H1 (cell line): Measurements from ENCODE around the gene SLC19A1. TPM values are rescaled to one million over a fixed set of nuclear protein-coding genes. Genes with fewer than 3 reads are reported as not detected.

ENCODE experiments used
- CTCF ChIA-PET: fragments of 300-600 bp; sonication (Branson Sonifier 250); formaldehyde crosslinking; loops from one replicate; lab custom pipeline; 2021; ENCODE audit not compliant: partially characterized antibody; lab: Charles Lee
- POLR2A ChIA-PET: fragments of 300-600 bp; sonication (Branson Sonifier 250); formaldehyde crosslinking; loops from one replicate; lab custom pipeline; 2021; ENCODE audit warnings: inconsistent platforms; ENCODE audit not compliant: partially characterized antibody; lab: Charles Lee
- DNase-seq, 2 experiments: peaks; one replicate each; pipeline versions ENCODE4 v3.0.0 to v3.0.0-alpha.2; 2010 to 2022; ENCODE audit warnings: low spot score in 2 of 2, low read depth in 1 of 2, mixed read lengths in 1 of 2
- FAIRE-seq: peaks from 2 replicates; lab custom pipeline; 2011; peaks lifted over from hg19 to GRCh38; lab: Jason Lieb, UNC
- H2AFZ ChIP-seq: 2 replicates; pipeline ENCODE4 v1.8.1; 2012; ENCODE audit warnings: low read length, inconsistent platforms
- H2AK5ac ChIP-seq: 2 replicates; pipeline ENCODE4 v1.6.1; 2013; ENCODE audit warnings: low read depth, low read length
- H2BK120ac ChIP-seq: replicated peaks from 2 replicates; pipeline ENCODE3; 2013; ENCODE audit warnings: low read depth, low read length, inconsistent platforms
- H2BK12ac ChIP-seq: 2 replicates; pipeline ENCODE4 v1.6.1; 2013; ENCODE audit warnings: low read depth, low read length
- H2BK15ac ChIP-seq: 2 replicates; pipeline ENCODE4 v1.6.1; 2013; ENCODE audit warnings: low read length
- H2BK20ac ChIP-seq: 2 replicates; pipeline ENCODE4 v1.6.1; 2013; ENCODE audit warnings: low read length
- H2BK5ac ChIP-seq: 2 replicates; pipeline ENCODE4 v1.6.1; 2013; ENCODE audit warnings: low read depth, low read length
- H3K14ac ChIP-seq: 2 replicates; pipeline ENCODE4 v1.6.1; 2013; ENCODE audit warnings: inconsistent platforms; ENCODE audit not compliant: insufficient read length
- H3K18ac ChIP-seq: 2 replicates; pipeline ENCODE4 v1.6.1; 2013; ENCODE audit warnings: low read length; ENCODE audit errors: extremely low read depth
- H3K23ac ChIP-seq: 2 replicates; pipeline ENCODE4 v1.6.1; 2013; ENCODE audit warnings: inconsistent platforms; ENCODE audit not compliant: insufficient read length
- H3K23me2 ChIP-seq: 2 replicates; pipeline ENCODE4 v1.6.1; 2013; ENCODE audit warnings: low read depth, low read length
- H3K27ac ChIP-seq: 2 replicates; pipeline ENCODE4 v1.6.1; 2011; ENCODE audit warnings: low read depth, low read length, inconsistent platforms
- H3K27me3 ChIP-seq, 4 experiments: replicated peaks in 1 of 4; 1 replicate in 1 of 4; 2 replicates in 3 of 4; pipeline versions ENCODE4 v1.6.1 to v1.8.1; 2011 to 2013; ENCODE audit warnings: low read length in 3 of 4, mild to moderate bottlenecking in 3 of 4, inconsistent platforms in 2 of 4, mixed read lengths in 2 of 4, moderate library complexity in 1 of 4; ENCODE audit not compliant: control insufficient read depth in 3 of 4, insufficient read depth in 3 of 4; ENCODE audit errors: extremely low read depth in 1 of 4
- H3K36me3 ChIP-seq, 4 experiments: 2 replicates each; pipeline versions ENCODE4 v1.6.1 to v1.8.1; 2011 to 2013; ENCODE audit warnings: mild to moderate bottlenecking in 4 of 4, low read length in 3 of 4, moderate library complexity in 2 of 4, control low read depth in 1 of 4, inconsistent platforms in 1 of 4; ENCODE audit not compliant: insufficient read depth in 4 of 4, control insufficient read depth in 2 of 4
- H3K4ac ChIP-seq: replicated peaks from 2 replicates; pipeline ENCODE3; 2013; ENCODE audit warnings: low read length, low read depth, mixed read lengths, inconsistent platforms; ENCODE audit not compliant: insufficient read length
- H3K4me1 ChIP-seq, 4 experiments: replicated peaks in 1 of 4; 1 replicate in 1 of 4; 2 replicates in 3 of 4; pipeline versions ENCODE4 v1.6.1 to v1.8.1; 2011 to 2013; ENCODE audit warnings: low read length in 3 of 4, inconsistent platforms in 2 of 4, mixed read lengths in 1 of 4; ENCODE audit not compliant: insufficient read depth in 4 of 4, control insufficient read depth in 3 of 4
- H3K4me2 ChIP-seq, 2 experiments: 2 replicates each; pipeline versions ENCODE4 v1.6.1 to v1.8.1; 2011 to 2013; ENCODE audit warnings: low read depth in 2 of 2, low read length in 2 of 2, control low read depth in 1 of 2, inconsistent platforms in 1 of 2, mild to moderate bottlenecking in 1 of 2; ENCODE audit not compliant: insufficient read depth in 1 of 2
- H3K4me3 ChIP-seq, 4 experiments: fragments of 200-600, 300-600 bp in 1 of 4; sonication (generic), shearing (Covaris generic), sonication (Bioruptor Twin) in 1 of 4; 2 replicates each; pipeline versions ENCODE4 v1.5.1 to v1.8.1; 2011 to 2016; ENCODE audit warnings: low read length in 4 of 4, low read depth in 3 of 4, control low read depth in 2 of 4, inconsistent platforms in 2 of 4, mild to moderate bottlenecking in 2 of 4, mixed read lengths in 1 of 4, moderate library complexity in 1 of 4; ENCODE audit not compliant: insufficient read depth in 2 of 4; ENCODE audit errors: extremely low read depth in 1 of 4
- H3K56ac ChIP-seq: replicated peaks from 2 replicates; pipeline ENCODE3; 2013; ENCODE audit warnings: low read depth, mild to moderate bottlenecking, mixed read lengths, low read length, inconsistent platforms; ENCODE audit not compliant: insufficient read length
- H3K79me1 ChIP-seq: 2 replicates; pipeline ENCODE4 v1.6.1; 2013; ENCODE audit warnings: low read depth, low read length, control low read depth
- H3K79me2 ChIP-seq, 2 experiments: 2 replicates each; pipeline versions ENCODE4 v1.6.1 to v1.8.1; 2012 to 2013; ENCODE audit warnings: low read length in 2 of 2, mild to moderate bottlenecking in 2 of 2, inconsistent platforms in 1 of 2; ENCODE audit not compliant: insufficient read depth in 2 of 2, control insufficient read depth in 1 of 2
- H3K9ac ChIP-seq, 4 experiments: replicated peaks in 1 of 4; 1 replicate in 1 of 4; 2 replicates in 3 of 4; pipeline versions ENCODE4 v1.6.1 to v1.8.1; 2011 to 2013; ENCODE audit warnings: low read depth in 3 of 4, low read length in 3 of 4, control low read depth in 2 of 4, mild to moderate bottlenecking in 2 of 4, moderate library complexity in 2 of 4, inconsistent platforms in 1 of 4; ENCODE audit errors: extremely low read depth in 1 of 4
- H3K9me3 ChIP-seq, 2 experiments: 2 replicates each; pipeline versions ENCODE4 v1.6.1 to v1.8.1; 2012 to 2013; ENCODE audit warnings: mild to moderate bottlenecking in 2 of 2, moderate library complexity in 2 of 2, control low read depth in 1 of 2, inconsistent platforms in 1 of 2, low read depth in 1 of 2, low read length in 1 of 2, mixed read lengths in 1 of 2; ENCODE audit not compliant: insufficient read depth in 2 of 2
- H4K20me1 ChIP-seq, 2 experiments: replicated peaks in 1 of 2; 2 replicates each; pipeline versions ENCODE3 to v1.8.1; 2011 to 2013; ENCODE audit warnings: inconsistent platforms in 2 of 2, low read length in 2 of 2, mild to moderate bottlenecking in 1 of 2; ENCODE audit not compliant: insufficient read depth in 2 of 2, control insufficient read depth in 1 of 2
- H4K5ac ChIP-seq: 2 replicates; pipeline ENCODE4 v1.6.1; 2013; ENCODE audit warnings: low read length, low read depth, mixed read lengths, inconsistent platforms; ENCODE audit not compliant: insufficient read length
- H4K8ac ChIP-seq: 2 replicates; pipeline ENCODE4 v1.8.0; 2013; ENCODE audit warnings: mild to moderate bottlenecking, moderate library complexity, low read length, inconsistent platforms; ENCODE audit not compliant: insufficient read depth; ENCODE audit errors: extremely low read depth
- H4K91ac ChIP-seq: replicated peaks from 2 replicates; pipeline ENCODE3; 2013; ENCODE audit warnings: low read length, mixed read lengths, inconsistent platforms; ENCODE audit not compliant: insufficient read length
- KDM4A ChIP-seq: IDR thresholded peaks from one replicate; pipeline ENCODE4 v1.7.1; 2012; ENCODE audit warnings: low read depth, mild to moderate bottlenecking, moderate library complexity, low read length, inconsistent platforms; ENCODE audit not compliant: severe bottlenecking
- WGBS, 2 experiments: shearing (Covaris generic) in 1 of 2; methylation state at CpG; one replicate each; pipeline versions ENCODE4 v1.1.6 to v1.1.7; 2013 to 2015; ENCODE audit warnings: low lambda C conversion rate in 2 of 2, mixed read lengths in 2 of 2, inconsistent platforms in 1 of 2, low coverage in 1 of 2, missing lambda C conversion rate in 1 of 2; ENCODE audit not compliant: insufficient replicate concordance in 2 of 2, insufficient coverage in 1 of 2, insufficient read length in 1 of 2; ENCODE audit errors: extremely low coverage in 1 of 2, missing lambda C conversion rate in 1 of 2; 5-methylcytosine and 5-hydroxymethylcytosine counted together
- polyA plus RNA-seq, 7 experiments: library from polyadenylated mRNA; depleted of rRNA in 3 of 7; stranded (reverse) in 5 of 7; unstranded in 2 of 7; fragments of >200 nt in 5 of 7; fragments of 200-250 nt in 2 of 7; gene quantifications; 1 replicate in 5 of 7; 2 replicates in 1 of 7; 4 replicates in 1 of 7; pipeline versions ENCODE4 v1.2.1 to v1.2.3, GENCODE V29; 2011 to 2013; ENCODE audit warnings: missing spikeins in 2 of 7, mixed read lengths in 2 of 7
- total RNA-seq: library from RNA; stranded (reverse); fragmentation: NEBNext Ultra II Directional; extraction: Animal tissue kit (Norgen Biotek cat#: 25700); gene quantifications from 2 replicates; pipeline ENCODE4 v1.2.1, GENCODE V29; 2021

SLC19A1 gene
- total and polyA plus RNA-seq, 2 of the 8 experiments (the other 6 are each of a cell fraction or from before 2014, with no cell fraction given) = 31.6 to 43.8 TPM

DNA sequence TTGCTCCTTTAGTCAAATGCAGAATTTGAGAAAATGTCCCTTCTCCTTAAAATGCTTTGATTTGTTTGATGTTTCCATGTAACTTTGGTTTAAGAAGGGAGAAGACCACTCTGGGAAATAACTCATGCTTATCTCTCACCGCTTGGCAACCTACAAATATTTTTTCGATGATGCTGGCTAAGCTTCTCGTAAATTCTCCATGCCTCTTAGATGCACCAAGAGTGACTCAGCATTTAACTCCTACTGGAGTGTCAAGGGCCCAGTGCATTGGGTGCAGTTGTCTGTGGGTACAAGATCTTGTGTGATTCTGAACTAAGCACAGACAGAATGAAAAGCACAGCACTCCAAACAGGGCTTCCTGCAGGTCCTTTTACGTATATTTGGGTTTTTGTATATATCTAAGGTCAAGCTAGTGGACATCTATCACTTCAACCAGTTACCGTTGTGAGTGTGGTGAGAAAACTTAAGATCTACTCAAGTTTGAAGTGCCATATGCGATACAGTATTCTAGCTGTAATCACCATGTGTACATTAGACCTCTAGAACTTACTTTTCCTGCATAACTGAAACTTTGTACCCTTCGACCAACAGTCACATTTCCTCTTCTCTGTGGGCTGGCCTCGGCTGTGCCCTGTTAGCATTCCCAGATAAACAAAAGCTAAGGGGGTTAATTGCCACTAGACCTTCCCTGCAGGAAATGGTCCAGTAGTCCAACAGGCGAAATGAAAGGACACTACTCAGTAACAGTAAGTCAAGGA lies 81.5 kb downstream of the SLC19A1 start:
- no peak overlapping the region for H4K91ac ChIP-seq
- no peaks in the 10 kb centered on the region for H3K23me2 ChIP-seq
- POLR2A ChIA-PET = no interaction called here
- H3K9ac ChIP-seq = no peak overlapping the region
- no peak overlapping the region for H3K4ac ChIP-seq
- WGBS, 2 experiments = 90% methylated on average over 9 of the region's 9 CpGs; no CpG with 5 or more reads in 1 of the 2 experiments
- CTCF ChIA-PET = interaction anchor here (1.1 to 2.1 kb wide), 5 partner anchors 10 to 324 kb away, joined by 3 to 6 read pairs (median 3); no protein-coding TSS in a partner anchor
- H3K36me3 ChIP-seq = peaks cover 0 to 14% (median 0%) of the 10 kb centered on the region in 4 experiments; a peak in 4 of 8 replicates
- H2BK20ac ChIP-seq = no peak overlapping the region
- H3K4me3 ChIP-seq = no peak overlapping the region
- DNase-seq (no peak), FAIRE-seq (no peak)
- no peaks in the 10 kb centered on the region for H3K4me1 ChIP-seq
- H4K8ac ChIP-seq = no peak overlapping the region
- no peak overlapping the region for H2BK15ac ChIP-seq
- no peaks in the 10 kb centered on the region for H3K27me3 ChIP-seq
- H3K79me1 ChIP-seq = peaks cover 5% of the 10 kb centered on the region
- H2BK12ac ChIP-seq = no peak overlapping the region
- H3K9me3 ChIP-seq = no peaks in the 10 kb centered on the region; a peak in 2 of 4 replicates
- H3K56ac ChIP-seq = no peak overlapping the region
- H3K27ac ChIP-seq = no peak overlapping the region
- no peak overlapping the region for H2BK5ac ChIP-seq
- no peak overlapping the region for H3K23ac ChIP-seq
- peaks cover 8 to 22% of the 10 kb centered on the region in 2 experiments for H4K20me1 ChIP-seq
- H3K18ac ChIP-seq = no peak overlapping the region
- H4K5ac ChIP-seq = no peak overlapping the region
- H3K79me2 ChIP-seq = peaks cover 0 to 78% of the 10 kb centered on the region in 2 experiments; a peak in 2 of 4 replicates
- no peak overlapping the region for H2AK5ac ChIP-seq
- H3K4me2 ChIP-seq = no peak overlapping the region
- H2AFZ ChIP-seq = no peak overlapping the region
- no peak overlapping the region for H2BK120ac ChIP-seq
- no peak overlapping the region for H3K14ac ChIP-seq
- no peak for TF ChIP-seq KDM4A
